ELF-1 (cell line): ENCODE measurements around the gene PODN.

Experiments
- DNase-seq: peaks from one replicate; pipeline ENCODE4 v3.0.0-alpha.2; 2016; ENCODE audit warnings: low read depth, low spot score

Gene PODN

GRCh38 chr1:53051676-53052075, 10.3 kb upstream of the PODN start:
- no peak for DNase-seq

- DNase-seq = no peak
These were observed 4.9 kb upstream of the PODN start for GRCh38 chr1:53057127-53057526.

- DNase-seq = no peak
These were observed 1.4 kb upstream of the PODN start for GRCh38 chr1:53060579-53060978.

- no peak for DNase-seq
These were observed 722 bp upstream of the PODN start for GRCh38 chr1:53061123-53061858.

GRCh38 chr1:53062708-53063591, 937 bp downstream of the PODN start:
- peak; percentile 44 for DNase-seq

- DNase-seq = no peak
These were observed 1.9 kb downstream of the PODN start for GRCh38 chr1:53063744-53064515.

- no peak for DNase-seq
These were observed 3.4 kb downstream of the PODN start for GRCh38 chr1:53065391-53065790.

- no peak for DNase-seq
These were observed 4.5 kb downstream of the PODN start for GRCh38 chr1:53066488-53066887.

GRCh38 chr1:53066891-53067738, 5.1 kb downstream of the PODN start:
- no peak for DNase-seq

- no peak for DNase-seq
These were observed 5.9 kb downstream of the PODN start for GRCh38 chr1:53067886-53068285.

- DNase-seq = no peak
These were observed 6.5 kb downstream of the PODN start for GRCh38 chr1:53068314-53069099.

- no peak for DNase-seq
These were observed 7.3 kb downstream of the PODN start for GRCh38 chr1:53069265-53069662.

GRCh38 chr1:53069663-53070327, 7.8 kb downstream of the PODN start:
- DNase-seq = no peak

GRCh38 chr1:53070621-53071020, 8.6 kb downstream of the PODN start:
- DNase-seq = no peak

GRCh38 chr1:53071167-53071865, 9.3 kb downstream of the PODN start:
- DNase-seq = no peak

GRCh38 chr1:53071915-53072314, 9.9 kb downstream of the PODN start:
- DNase-seq = no peak

- no peak for DNase-seq
These were observed 11.3 kb downstream of the PODN start for GRCh38 chr1:53073287-53073686.

- DNase-seq = no peak
These were observed 11.9 kb downstream of the PODN start for GRCh38 chr1:53073868-53074311.
